HEK293 (cell line): Measurements from ENCODE around the gene DSC2.

Experiments used
- CTCF ChIA-PET: fragments of 350-600 bp; formaldehyde crosslinking; extraction: SDS; loops from one replicate; lab custom pipeline; 2021; ENCODE audit warnings: antibody characterized with exemption; lab: Yijun Ruan, JAX
- POLR2A ChIA-PET: fragments of 300-600 bp; formaldehyde crosslinking; extraction: SDS; loops from one replicate; lab custom pipeline; 2020; ENCODE audit warnings: antibody characterized with exemption, inconsistent platforms; lab: Yijun Ruan, JAX
- H3K27ac ChIP-seq: fragments of 200-500 bp; sonication (Bioruptor generic); 2 replicates; pipeline ENCODE4 v1.5.1; 2014; ENCODE audit warnings: low read depth, low read length, control low read depth, inconsistent platforms; ENCODE audit errors: extremely low read depth
- H3K36me3 ChIP-seq, 2 experiments: fragments of 200-500 bp in 1 of 2; sonication (Bioruptor generic) in 1 of 2; 1 replicate in 1 of 2; 2 replicates in 1 of 2; pipeline ENCODE4 v1.5.1; 2014 to 2017; ENCODE audit warnings: inconsistent platforms in 2 of 2, low read length in 2 of 2; ENCODE audit not compliant: control insufficient read depth in 2 of 2, insufficient read depth in 1 of 2
- H3K4me1 ChIP-seq: fragments of 200-500 bp; sonication (Bioruptor generic); 2 replicates; pipeline ENCODE4 v1.5.1; 2014; ENCODE audit warnings: mild to moderate bottlenecking, low read length, inconsistent platforms; ENCODE audit not compliant: control insufficient read depth, insufficient read depth
- H3K4me3 ChIP-seq: 2 replicates; pipeline ENCODE4 v1.5.1; 2011; ENCODE audit warnings: low read depth, mild to moderate bottlenecking, control low read depth, low read length, moderate library complexity
- H3K9me3 ChIP-seq: fragments of 200-500 bp; sonication (Bioruptor generic); 2 replicates; pipeline ENCODE4 v1.5.1; 2014; ENCODE audit warnings: low read depth, low read length, inconsistent platforms; ENCODE audit not compliant: control insufficient read depth, insufficient read depth
- GLIS2 ChIP-seq: fragments of 450-650 bp; formaldehyde crosslinking; IDR thresholded peaks from 2 replicates; pipeline ENCODE4 v1.5.1; 2016; ENCODE audit warnings: missing biosample characterization, missing genetic modification characterization
- MEIS1 ChIP-seq: sonication (generic); formaldehyde crosslinking; IDR thresholded peaks from 2 replicates; pipeline ENCODE4 v1.8.1; 2022; ENCODE audit warnings: missing genetic modification reagents, mild to moderate bottlenecking, borderline replicate concordance
- RBAK ChIP-seq: fragments of 450-650 bp; formaldehyde crosslinking; IDR thresholded peaks from 2 replicates; pipeline ENCODE4 v1.5.1; 2016; ENCODE audit warnings: missing biosample characterization, missing genetic modification characterization
- SALL2 ChIP-seq: fragments of 450-650 bp; formaldehyde crosslinking; IDR thresholded peaks from 2 replicates; pipeline ENCODE4 v1.5.0; 2017; ENCODE audit warnings: missing biosample characterization, mild to moderate bottlenecking, missing genetic modification characterization, borderline replicate concordance
- SETDB1 ChIP-seq: IDR thresholded peaks from one replicate; pipeline ENCODE4 v1.6.1; 2017; ENCODE audit warnings: mild to moderate bottlenecking, low read length, moderate library complexity, mixed read lengths; ENCODE audit not compliant: insufficient read length
- ZNF16 ChIP-seq: fragments of 450-650 bp; formaldehyde crosslinking; IDR thresholded peaks from 2 replicates; pipeline ENCODE4 v1.5.1; 2016; ENCODE audit warnings: low read depth, missing biosample characterization, missing genetic modification characterization
- ZNF174 ChIP-seq: fragments of 450-650 bp; formaldehyde crosslinking; IDR thresholded peaks from 2 replicates; pipeline ENCODE4 v1.5.0; 2017; ENCODE audit warnings: missing biosample characterization, mild to moderate bottlenecking, missing genetic modification characterization
- ZNF37A ChIP-seq: fragments of 450-650 bp; IDR thresholded peaks from 2 replicates; pipeline ENCODE4 v1.5.1; 2018; ENCODE audit warnings: missing biosample characterization, missing genetic modification characterization
- ZNF433 ChIP-seq: fragments of 450-650 bp; formaldehyde crosslinking; IDR thresholded peaks from 2 replicates; pipeline ENCODE4 v1.5.1; 2016; ENCODE audit warnings: missing biosample characterization, missing genetic modification characterization, low read depth
- ZNF514 ChIP-seq: fragments of 450-650 bp; formaldehyde crosslinking; IDR thresholded peaks from 2 replicates; pipeline ENCODE4 v1.5.1; 2016; ENCODE audit warnings: missing biosample characterization, missing genetic modification characterization
- ZNF530 ChIP-seq: fragments of 450-650 bp; formaldehyde crosslinking; IDR thresholded peaks from 2 replicates; pipeline ENCODE4 v1.5.1; 2016; ENCODE audit warnings: low read depth, missing biosample characterization, missing genetic modification characterization
- TF ChIP-seq, protein P1 (sequence below): fragments of 450-650 bp; formaldehyde crosslinking; IDR thresholded peaks from 2 replicates; pipeline ENCODE4 v1.5.1; 2016; ENCODE audit warnings: missing biosample characterization, missing genetic modification characterization
- TF ChIP-seq, protein P2 (sequence below): fragments of 450-650 bp; formaldehyde crosslinking; IDR thresholded peaks from 2 replicates; pipeline ENCODE4 v1.5.1; 2016; ENCODE audit warnings: missing biosample characterization, missing genetic modification characterization, borderline replicate concordance
- TF ChIP-seq, protein P3 (sequence below): fragments of 450-650 bp; formaldehyde crosslinking; IDR thresholded peaks from 2 replicates; pipeline ENCODE4 v1.5.1; 2016; ENCODE audit warnings: missing biosample characterization, missing genetic modification characterization

Gene DSC2

DNA sequence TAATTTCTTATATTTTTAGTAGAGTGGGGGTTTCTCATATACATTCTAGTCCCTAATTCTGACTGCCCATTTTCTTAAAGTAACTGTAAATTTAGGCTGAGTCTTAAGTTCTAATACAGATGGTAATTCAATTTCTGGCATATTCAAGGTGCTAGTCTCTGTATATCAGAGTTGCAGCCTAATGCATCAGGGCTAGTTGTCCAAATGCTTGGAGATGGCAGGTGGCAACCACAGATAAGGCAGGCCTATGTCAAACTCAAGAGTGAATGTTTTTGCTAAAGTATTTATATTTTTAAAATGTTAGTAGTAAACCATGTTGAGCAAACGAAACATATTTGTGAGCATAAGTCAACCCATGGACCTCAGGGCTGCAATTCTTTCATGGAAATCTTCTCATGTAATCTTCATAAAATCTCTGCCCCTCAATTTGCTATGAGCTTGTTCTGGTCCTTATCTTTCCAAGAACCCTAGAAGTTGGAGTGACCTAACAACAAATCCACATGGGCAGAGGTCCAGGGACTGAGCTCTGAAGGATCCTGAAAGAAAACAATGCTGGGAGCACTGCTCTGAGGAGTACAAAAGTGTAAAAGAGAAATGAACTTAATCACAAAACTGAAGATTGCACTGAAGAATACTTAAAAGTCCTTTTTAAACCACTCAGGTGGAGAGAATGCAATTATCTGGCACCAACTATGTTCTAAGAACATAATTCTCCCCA, 27.3 kb upstream of the DSC2 start:
- no peak overlapping the region for H3K4me3 ChIP-seq
- H3K4me1 ChIP-seq = no peaks in the 10 kb centered on the region
- POLR2A ChIA-PET = no interaction called here
- no peak overlapping the region for H3K27ac ChIP-seq
- CTCF ChIA-PET = interaction anchor here (0.6 kb wide), 1 partner anchor 104 kb away, joined by 3 read pairs; no protein-coding TSS in a partner anchor
- no peaks in the 10 kb centered on the region for H3K9me3 ChIP-seq
- TF ChIP-seq, protein P1, sequence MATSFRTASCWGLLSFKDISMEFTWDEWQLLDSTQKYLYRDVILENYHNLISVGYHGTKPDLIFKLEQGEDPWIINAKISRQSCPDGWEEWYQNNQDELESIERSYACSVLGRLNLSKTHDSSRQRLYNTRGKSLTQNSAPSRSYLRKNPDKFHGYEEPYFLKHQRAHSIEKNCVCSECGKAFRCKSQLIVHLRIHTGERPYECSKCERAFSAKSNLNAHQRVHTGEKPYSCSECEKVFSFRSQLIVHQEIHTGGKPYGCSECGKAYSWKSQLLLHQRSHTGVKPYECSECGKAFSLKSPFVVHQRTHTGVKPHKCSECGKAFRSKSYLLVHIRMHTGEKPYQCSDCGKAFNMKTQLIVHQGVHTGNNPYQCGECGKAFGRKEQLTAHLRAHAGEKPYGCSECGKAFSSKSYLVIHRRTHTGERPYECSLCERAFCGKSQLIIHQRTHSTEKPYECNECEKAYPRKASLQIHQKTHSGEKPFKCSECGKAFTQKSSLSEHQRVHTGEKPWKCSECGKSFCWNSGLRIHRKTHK (tag by site-specific recombination) = no peak
- TF ChIP-seq ZNF37A (no peak), RBAK (tag by site-specific recombination) (no peak), MEIS1 (CRISPR knock-in tag) (no peak), ZNF514 (no peak), SALL2 (tag by site-specific recombination) (no peak), ZNF433 (no peak), ZNF174 (no peak), ZNF16 (tag by site-specific recombination) (no peak), ZNF530 (tag by site-specific recombination) (no peak), GLIS2 (tag by site-specific recombination) (no peak)
- TF ChIP-seq, protein P2, sequence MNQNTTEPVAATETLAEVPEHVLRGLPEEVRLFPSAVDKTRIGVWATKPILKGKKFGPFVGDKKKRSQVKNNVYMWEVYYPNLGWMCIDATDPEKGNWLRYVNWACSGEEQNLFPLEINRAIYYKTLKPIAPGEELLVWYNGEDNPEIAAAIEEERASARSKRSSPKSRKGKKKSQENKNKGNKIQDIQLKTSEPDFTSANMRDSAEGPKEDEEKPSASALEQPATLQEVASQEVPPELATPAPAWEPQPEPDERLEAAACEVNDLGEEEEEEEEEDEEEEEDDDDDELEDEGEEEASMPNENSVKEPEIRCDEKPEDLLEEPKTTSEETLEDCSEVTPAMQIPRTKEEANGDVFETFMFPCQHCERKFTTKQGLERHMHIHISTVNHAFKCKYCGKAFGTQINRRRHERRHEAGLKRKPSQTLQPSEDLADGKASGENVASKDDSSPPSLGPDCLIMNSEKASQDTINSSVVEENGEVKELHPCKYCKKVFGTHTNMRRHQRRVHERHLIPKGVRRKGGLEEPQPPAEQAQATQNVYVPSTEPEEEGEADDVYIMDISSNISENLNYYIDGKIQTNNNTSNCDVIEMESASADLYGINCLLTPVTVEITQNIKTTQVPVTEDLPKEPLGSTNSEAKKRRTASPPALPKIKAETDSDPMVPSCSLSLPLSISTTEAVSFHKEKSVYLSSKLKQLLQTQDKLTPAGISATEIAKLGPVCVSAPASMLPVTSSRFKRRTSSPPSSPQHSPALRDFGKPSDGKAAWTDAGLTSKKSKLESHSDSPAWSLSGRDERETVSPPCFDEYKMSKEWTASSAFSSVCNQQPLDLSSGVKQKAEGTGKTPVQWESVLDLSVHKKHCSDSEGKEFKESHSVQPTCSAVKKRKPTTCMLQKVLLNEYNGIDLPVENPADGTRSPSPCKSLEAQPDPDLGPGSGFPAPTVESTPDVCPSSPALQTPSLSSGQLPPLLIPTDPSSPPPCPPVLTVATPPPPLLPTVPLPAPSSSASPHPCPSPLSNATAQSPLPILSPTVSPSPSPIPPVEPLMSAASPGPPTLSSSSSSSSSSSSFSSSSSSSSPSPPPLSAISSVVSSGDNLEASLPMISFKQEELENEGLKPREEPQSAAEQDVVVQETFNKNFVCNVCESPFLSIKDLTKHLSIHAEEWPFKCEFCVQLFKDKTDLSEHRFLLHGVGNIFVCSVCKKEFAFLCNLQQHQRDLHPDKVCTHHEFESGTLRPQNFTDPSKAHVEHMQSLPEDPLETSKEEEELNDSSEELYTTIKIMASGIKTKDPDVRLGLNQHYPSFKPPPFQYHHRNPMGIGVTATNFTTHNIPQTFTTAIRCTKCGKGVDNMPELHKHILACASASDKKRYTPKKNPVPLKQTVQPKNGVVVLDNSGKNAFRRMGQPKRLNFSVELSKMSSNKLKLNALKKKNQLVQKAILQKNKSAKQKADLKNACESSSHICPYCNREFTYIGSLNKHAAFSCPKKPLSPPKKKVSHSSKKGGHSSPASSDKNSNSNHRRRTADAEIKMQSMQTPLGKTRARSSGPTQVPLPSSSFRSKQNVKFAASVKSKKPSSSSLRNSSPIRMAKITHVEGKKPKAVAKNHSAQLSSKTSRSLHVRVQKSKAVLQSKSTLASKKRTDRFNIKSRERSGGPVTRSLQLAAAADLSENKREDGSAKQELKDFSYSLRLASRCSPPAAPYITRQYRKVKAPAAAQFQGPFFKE = no peak
- no peaks in the 10 kb centered on the region for H3K36me3 ChIP-seq

DNA sequence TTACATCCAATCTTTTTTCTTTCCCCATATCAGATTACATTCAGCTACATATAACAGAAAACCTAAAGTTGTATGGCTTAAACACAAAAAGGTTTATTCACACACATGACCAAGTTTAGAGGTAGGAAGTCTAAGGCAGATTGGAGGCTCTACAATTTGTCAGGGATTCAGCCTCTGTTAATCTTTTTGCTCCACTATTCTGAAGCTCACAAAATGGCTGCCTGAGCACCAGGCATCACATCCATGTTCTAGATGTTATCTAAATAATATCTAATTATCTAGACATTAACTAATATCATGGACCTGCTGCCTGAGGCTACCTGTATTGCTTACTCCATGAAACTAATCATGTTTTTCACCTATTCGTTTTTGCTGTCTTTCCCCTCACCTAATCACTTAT, 23.7 kb upstream of the DSC2 start:
- ChIA-PET POLR2A (no interaction called here), CTCF (no interaction called here)
- Histone ChIP-seq H3K4me3 (no peak overlapping the region), H3K4me1 (no peaks in the 10 kb centered on the region), H3K9me3 (no peaks in the 10 kb centered on the region), H3K36me3 (no peaks in the 10 kb centered on the region), H3K27ac (no peak overlapping the region)
- peak; percentile 72 for TF ChIP-seq SETDB1
- TF ChIP-seq, protein P3, sequence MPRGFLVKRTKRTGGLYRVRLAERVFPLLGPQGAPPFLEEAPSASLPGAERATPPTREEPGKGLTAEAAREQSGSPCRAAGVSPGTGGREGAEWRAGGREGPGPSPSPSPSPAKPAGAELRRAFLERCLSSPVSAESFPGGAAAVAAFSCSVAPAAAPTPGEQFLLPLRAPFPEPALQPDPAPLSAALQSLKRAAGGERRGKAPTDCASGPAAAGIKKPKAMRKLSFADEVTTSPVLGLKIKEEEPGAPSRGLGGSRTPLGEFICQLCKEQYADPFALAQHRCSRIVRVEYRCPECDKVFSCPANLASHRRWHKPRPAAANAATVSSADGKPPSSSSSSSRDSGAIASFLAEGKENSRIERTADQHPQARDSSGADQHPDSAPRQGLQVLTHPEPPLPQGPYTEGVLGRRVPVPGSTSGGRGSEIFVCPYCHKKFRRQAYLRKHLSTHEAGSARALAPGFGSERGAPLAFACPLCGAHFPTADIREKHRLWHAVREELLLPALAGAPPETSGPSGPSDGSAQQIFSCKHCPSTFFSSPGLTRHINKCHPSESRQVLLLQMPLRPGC (tag by site-specific recombination) = no peak
- TF ChIP-seq, all 188 proteins: peak for 1
